Esophagus squamous epithelium (tissue), 4 donors: ENCODE data around the gene GNAI2.

Experiments used
- POLR2A ChIP-seq, 4 donors: fragments of 450-650 bp; IDR thresholded peaks; one replicate each; pipeline ENCODE4 v1.6.1; 2017; ENCODE audit warnings: antibody characterized with exemption in 4 of 4, mild to moderate bottlenecking in 4 of 4, moderate library complexity in 3 of 4
- TF ChIP-seq, protein P1 (sequence below), 6 experiments: fragments of 450-650 bp in 4 of 6; fragments of 200-600 bp in 2 of 6; sonication (generic) in 2 of 6; IDR thresholded peaks; one replicate each; pipeline ENCODE4 v1.5.1; 2016 to 2019; ENCODE audit warnings: antibody characterized with exemption in 6 of 6, mild to moderate bottlenecking in 4 of 6, moderate library complexity in 4 of 6

DNA sequence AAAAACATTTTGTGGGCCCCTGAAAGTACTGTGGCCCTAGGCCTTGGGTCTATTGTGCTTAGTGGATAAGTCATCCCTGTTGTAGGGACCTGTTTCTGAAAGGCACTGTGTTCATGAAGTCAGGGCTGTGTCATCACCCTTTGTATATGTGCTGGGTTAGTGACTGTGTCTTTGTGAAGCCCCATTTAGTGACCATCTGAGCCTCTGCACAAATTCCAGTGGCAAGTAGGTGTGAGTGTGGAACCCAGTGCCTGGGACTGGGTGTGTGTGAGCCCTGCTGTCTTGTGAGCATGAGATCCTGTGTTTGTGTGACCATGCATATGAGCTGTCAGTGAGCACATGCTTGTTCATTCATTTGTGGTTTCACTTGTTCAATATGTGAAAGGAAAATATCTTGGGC is 68.6 kb downstream of the GNAI2 start:
- TF ChIP-seq, protein P1, sequence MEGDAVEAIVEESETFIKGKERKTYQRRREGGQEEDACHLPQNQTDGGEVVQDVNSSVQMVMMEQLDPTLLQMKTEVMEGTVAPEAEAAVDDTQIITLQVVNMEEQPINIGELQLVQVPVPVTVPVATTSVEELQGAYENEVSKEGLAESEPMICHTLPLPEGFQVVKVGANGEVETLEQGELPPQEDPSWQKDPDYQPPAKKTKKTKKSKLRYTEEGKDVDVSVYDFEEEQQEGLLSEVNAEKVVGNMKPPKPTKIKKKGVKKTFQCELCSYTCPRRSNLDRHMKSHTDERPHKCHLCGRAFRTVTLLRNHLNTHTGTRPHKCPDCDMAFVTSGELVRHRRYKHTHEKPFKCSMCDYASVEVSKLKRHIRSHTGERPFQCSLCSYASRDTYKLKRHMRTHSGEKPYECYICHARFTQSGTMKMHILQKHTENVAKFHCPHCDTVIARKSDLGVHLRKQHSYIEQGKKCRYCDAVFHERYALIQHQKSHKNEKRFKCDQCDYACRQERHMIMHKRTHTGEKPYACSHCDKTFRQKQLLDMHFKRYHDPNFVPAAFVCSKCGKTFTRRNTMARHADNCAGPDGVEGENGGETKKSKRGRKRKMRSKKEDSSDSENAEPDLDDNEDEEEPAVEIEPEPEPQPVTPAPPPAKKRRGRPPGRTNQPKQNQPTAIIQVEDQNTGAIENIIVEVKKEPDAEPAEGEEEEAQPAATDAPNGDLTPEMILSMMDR (IDR thresholded peaks at IDR 0.05), result no peak
- no peak for TF ChIP-seq POLR2A (IDR thresholded peaks at IDR 0.05)
